Ascending aorta (tissue), 2 donors: ENCODE results near the gene UBE2R2. TPM values are rescaled to one million over a fixed set of nuclear protein-coding genes. Genes with fewer than 3 reads are reported as not detected.
A peak's percentile ranks its signal among the peaks of the same experiment; 100 is the strongest.
"Not testable (repeated sequence)": the region's sequence is repeated elsewhere in the genome, so short reads cannot be mapped to it uniquely, and the experiment has no call there.

Source experiments
- DNase-seq, 2 donors: peaks; one replicate each; pipeline ENCODE4 v3.0.0-alpha.2; 2019; ENCODE audit warnings: low spot score in 2 of 2
- H3K27ac ChIP-seq, 2 donors: fragments of 200-600 bp; sonication (generic); one replicate each; pipeline ENCODE4 v1.5.1; 2016 to 2017; ENCODE audit warnings: mild to moderate bottlenecking in 1 of 2
- H3K27me3 ChIP-seq: fragments of 200-600 bp; sonication (generic); one replicate; pipeline ENCODE4 v1.5.1; 2017
- H3K36me3 ChIP-seq, 2 donors: fragments of 200-600 bp; sonication (generic); one replicate each; pipeline ENCODE4 v1.5.1; 2016
- H3K4me1 ChIP-seq, 2 donors: fragments of 200-600 bp; sonication (generic); one replicate each; pipeline ENCODE4 v1.5.1; 2016 to 2017; ENCODE audit warnings: mild to moderate bottlenecking in 1 of 2
- H3K4me3 ChIP-seq, 2 donors: fragments of 200-600 bp; sonication (generic); one replicate each; pipeline ENCODE4 v1.5.1; 2016 to 2017; ENCODE audit warnings: mild to moderate bottlenecking in 1 of 2
- H3K9me3 ChIP-seq, 2 donors: fragments of 200-600 bp; sonication (generic); one replicate each; pipeline ENCODE4 v1.5.1; 2016
- intact Hi-C: fragments of 100-400 bp; cut with DNase I; formaldehyde crosslinking; loops from one replicate; pipeline ENCODE4 v1.15.1; 2023
- total RNA-seq: library from RNA; depleted of rRNA; stranded (reverse); fragments of >200 nt; gene quantifications from one replicate; pipeline ENCODE4 v1.1.0, GENCODE V29; 2016
- TF ChIP-seq, protein P1 (sequence below), 3 experiments: fragments of 200-600 bp in 2 of 3; fragments of 450-650 bp in 1 of 3; sonication (generic) in 2 of 3; IDR thresholded peaks; one replicate each; pipeline ENCODE4 v1.5.1; 2016 to 2019; ENCODE audit warnings: antibody characterized with exemption in 3 of 3, mild to moderate bottlenecking in 1 of 3, moderate library complexity in 1 of 3

UBE2R2 gene
- total RNA-seq, 1 donor from 2014 or later = 7.2 TPM

- Histone ChIP-seq H3K4me3 (no peak overlapping the region), H3K4me1 (peaks cover 0 to 4% of the 10 kb centered on the region in 2 donors)
Measured at GRCh38 chr9:33860200-33860871, 43.4 kb downstream of the UBE2R2 start.

DNA sequence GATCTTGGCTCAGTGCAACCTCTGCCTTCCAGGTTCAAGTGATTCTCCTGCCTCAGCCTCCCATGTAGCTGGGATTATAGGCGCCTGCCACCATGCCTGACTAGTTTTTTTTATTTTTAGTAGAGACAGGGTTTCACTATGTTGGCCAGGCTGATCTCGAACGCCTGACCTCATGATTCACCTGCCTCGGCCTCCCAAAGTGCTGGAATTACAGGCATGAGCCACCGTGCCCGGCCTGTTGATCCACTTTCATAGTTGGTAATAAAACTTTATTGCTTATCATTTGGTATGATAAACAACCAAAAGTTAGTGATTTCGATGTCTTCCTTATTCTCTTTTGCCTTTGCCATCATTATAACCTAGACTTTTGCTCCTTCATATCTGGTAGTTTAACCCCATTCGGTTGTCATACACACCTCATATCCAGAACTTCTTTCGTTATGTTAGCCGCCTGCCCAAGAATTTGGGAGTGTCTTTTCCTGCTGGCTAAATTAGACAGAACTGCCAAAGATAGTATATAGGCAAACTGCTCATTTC, 45.0 kb downstream of the UBE2R2 start:
- no peak for DNase-seq
- TF ChIP-seq, protein P1, sequence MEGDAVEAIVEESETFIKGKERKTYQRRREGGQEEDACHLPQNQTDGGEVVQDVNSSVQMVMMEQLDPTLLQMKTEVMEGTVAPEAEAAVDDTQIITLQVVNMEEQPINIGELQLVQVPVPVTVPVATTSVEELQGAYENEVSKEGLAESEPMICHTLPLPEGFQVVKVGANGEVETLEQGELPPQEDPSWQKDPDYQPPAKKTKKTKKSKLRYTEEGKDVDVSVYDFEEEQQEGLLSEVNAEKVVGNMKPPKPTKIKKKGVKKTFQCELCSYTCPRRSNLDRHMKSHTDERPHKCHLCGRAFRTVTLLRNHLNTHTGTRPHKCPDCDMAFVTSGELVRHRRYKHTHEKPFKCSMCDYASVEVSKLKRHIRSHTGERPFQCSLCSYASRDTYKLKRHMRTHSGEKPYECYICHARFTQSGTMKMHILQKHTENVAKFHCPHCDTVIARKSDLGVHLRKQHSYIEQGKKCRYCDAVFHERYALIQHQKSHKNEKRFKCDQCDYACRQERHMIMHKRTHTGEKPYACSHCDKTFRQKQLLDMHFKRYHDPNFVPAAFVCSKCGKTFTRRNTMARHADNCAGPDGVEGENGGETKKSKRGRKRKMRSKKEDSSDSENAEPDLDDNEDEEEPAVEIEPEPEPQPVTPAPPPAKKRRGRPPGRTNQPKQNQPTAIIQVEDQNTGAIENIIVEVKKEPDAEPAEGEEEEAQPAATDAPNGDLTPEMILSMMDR (IDR thresholded peaks at IDR 0.05) = no peak
- Histone ChIP-seq H3K27ac (no peak overlapping the region), H3K9me3 (no peaks in the 10 kb centered on the region), H3K4me1 (peaks cover 0 to 4% of the 10 kb centered on the region in 2 donors), H3K27me3 (no peaks in the 10 kb centered on the region), H3K36me3 (no peaks in the 10 kb centered on the region), H3K4me3 (no peak overlapping the region)
- intact Hi-C loops = loop anchor here (10.0 kb wide), 1 partner anchor 63 kb away; no protein-coding TSS in a partner anchor

More at GRCh38 chr9:33860200-33860871, 43.4 kb downstream of the UBE2R2 start:
- H3K9me3 ChIP-seq = no peaks in the 10 kb centered on the region
- no peaks in the 10 kb centered on the region for H3K36me3 ChIP-seq
- DNase-seq = no peak
- TF ChIP-seq, protein P1 (IDR thresholded peaks at IDR 0.05) = no peak
- no peak overlapping the region for H3K27ac ChIP-seq
- intact Hi-C loops = loop anchor here (10.0 kb wide), 1 partner anchor 64 kb away; no protein-coding TSS in a partner anchor
- H3K27me3 ChIP-seq = no peaks in the 10 kb centered on the region

DNA sequence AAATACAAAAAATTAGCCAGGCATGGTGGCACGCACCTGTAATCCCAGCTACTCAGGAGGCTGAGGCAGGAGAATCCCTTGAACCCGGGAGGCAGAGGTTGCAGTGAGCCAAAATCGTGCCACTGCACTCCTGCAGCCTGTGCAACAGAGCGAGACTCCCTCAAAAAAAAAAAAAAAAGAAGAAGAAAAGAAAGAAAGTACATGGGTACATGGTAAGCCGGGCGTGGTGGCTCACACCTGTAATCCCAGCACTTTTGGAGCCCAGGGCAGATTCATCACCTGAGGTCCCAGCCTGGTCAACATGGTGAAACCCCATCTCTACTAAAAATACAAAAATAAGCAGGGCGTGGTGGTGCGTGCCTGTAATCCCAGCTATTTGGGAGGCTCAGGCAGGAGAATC, 46.1 kb downstream of the UBE2R2 start:
- not testable (repeated sequence) for H3K4me3 ChIP-seq, DNase-seq, H3K9me3 ChIP-seq, H3K27me3 ChIP-seq, H3K36me3 ChIP-seq, H3K27ac ChIP-seq, H3K4me1 ChIP-seq
- intact Hi-C loops = loop anchor here (10.0 kb wide), 1 partner anchor 62 kb away; no protein-coding TSS in a partner anchor

GRCh38 chr9:33867747-33868439, 50.9 kb downstream of the UBE2R2 start:
- intact Hi-C loops = loop anchor here (10.0 kb wide), 1 partner anchor 57 kb away; no protein-coding TSS in a partner anchor
- no peaks in the 10 kb centered on the region for H3K27me3 ChIP-seq
- H3K36me3 ChIP-seq = no peaks in the 10 kb centered on the region
- peak overlapping the region; percentile 38 to 53 for H3K27ac ChIP-seq
- peak overlapping the region in 1 of 2 donors; percentile 35 for H3K4me3 ChIP-seq
- H3K9me3 ChIP-seq = no peaks in the 10 kb centered on the region
- peaks cover 3 to 16% of the 10 kb centered on the region in 2 donors for H3K4me1 ChIP-seq
- TF ChIP-seq, protein P1 (IDR thresholded peaks at IDR 0.05) = no peak
- DNase-seq = peak; percentile 19 to 71

DNA sequence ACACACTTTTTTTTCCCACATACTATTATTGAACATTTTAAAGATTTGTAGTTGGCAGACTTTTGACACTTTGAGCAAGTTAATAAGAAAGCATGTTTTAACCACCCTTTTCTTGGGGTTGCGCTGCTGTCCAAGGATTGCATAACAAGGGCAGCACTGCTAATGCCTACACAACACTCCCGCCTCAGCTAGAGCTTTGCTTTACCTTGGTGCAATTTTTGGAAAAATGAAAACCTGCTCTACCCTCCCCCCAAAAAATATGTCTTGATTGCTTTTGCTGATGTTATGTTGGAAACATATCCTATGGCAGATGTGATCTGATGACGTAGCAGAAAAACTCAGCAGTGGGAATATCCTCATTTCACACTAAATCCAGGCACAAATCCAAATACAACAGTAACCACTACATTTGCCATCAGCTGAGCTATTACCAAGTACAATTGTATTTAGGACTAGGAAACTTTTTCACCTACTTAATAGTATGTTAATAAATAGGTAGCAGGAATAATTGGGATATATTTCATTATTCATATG, 51.5 kb downstream of the UBE2R2 start:
- TF ChIP-seq, protein P1 (IDR thresholded peaks at IDR 0.05) = no peak
- Histone ChIP-seq H3K36me3 (no peaks in the 10 kb centered on the region), H3K4me1 (peaks cover 3 to 16% of the 10 kb centered on the region in 2 donors), H3K27ac (peak overlapping the region in 1 of 2 donors; percentile 38), H3K9me3 (no peaks in the 10 kb centered on the region), H3K27me3 (no peaks in the 10 kb centered on the region), H3K4me3 (peak overlapping the region in 1 of 2 donors; percentile 35)
- DNase-seq = no peak
- intact Hi-C loops = loop anchor here (10.0 kb wide), 1 partner anchor 56 kb away; no protein-coding TSS in a partner anchor

DNA sequence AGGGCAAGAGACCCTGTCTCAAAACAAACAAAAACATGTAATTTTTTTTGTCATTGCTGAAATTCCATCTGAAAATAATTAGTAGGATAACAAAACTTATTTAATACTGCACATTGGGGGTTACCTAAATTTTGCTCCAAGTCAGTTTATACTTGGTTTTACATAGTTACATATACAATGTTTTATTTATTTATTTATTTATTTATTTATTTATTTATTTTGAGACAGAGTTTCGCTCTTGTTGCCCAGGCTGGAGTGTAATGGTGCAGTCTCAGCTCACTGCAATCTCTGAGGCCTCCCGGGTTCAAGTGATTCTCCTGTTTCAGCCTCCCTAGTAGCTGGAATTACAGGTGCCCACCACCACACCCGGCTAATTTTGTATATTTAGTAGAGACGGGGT, 52.3 kb downstream of the UBE2R2 start:
- intact Hi-C loops = loop anchor here (10.0 kb wide), 1 partner anchor 56 kb away; no protein-coding TSS in a partner anchor
- not testable (repeated sequence) for H3K9me3 ChIP-seq, DNase-seq, H3K36me3 ChIP-seq, H3K27me3 ChIP-seq
- Histone ChIP-seq H3K27ac (peak overlapping the region in 1 of 2 donors; percentile 38), H3K4me1 (peaks cover 3 to 16% of the 10 kb centered on the region in 2 donors), H3K4me3 (peak overlapping the region in 1 of 2 donors; percentile 35)
